WERI-Rb-1 (cell line): ENCODE data around the gene BLID.

Experiments
- DNase-seq: peaks from one replicate; pipeline ENCODE4 v3.0.0-alpha.2; 2020
- H3K27ac ChIP-seq: fragments of 250-450 bp; sonication (Bioruptor Pico); 2 replicates; pipeline ENCODE4 v1.5.1; 2020; ENCODE audit warnings: mild to moderate bottlenecking, moderate library complexity
- H3K27me3 ChIP-seq: fragments of 250-450 bp; sonication (Bioruptor Pico); 2 replicates; pipeline ENCODE4 v1.5.1; 2021; ENCODE audit warnings: mild to moderate bottlenecking, low read depth, moderate library complexity; ENCODE audit not compliant: insufficient read depth, severe bottlenecking
- H3K36me3 ChIP-seq: fragments of 250-450 bp; sonication (Bioruptor Pico); 2 replicates; pipeline ENCODE4 v1.5.1; 2020; ENCODE audit warnings: mild to moderate bottlenecking, moderate library complexity
- H3K4me3 ChIP-seq: 2 replicates; pipeline ENCODE4 v1.5.1; 2011; ENCODE audit warnings: low read depth, mild to moderate bottlenecking, control low read depth, low read length
- H3K9me3 ChIP-seq: fragments of 250-450 bp; sonication (Bioruptor Pico); 2 replicates; pipeline ENCODE4 v1.5.1; 2021; ENCODE audit warnings: mild to moderate bottlenecking, moderate library complexity; ENCODE audit not compliant: severe bottlenecking
- TF ChIP-seq, protein P1 (sequence below): IDR thresholded peaks from 2 replicates; pipeline ENCODE4 v1.5.1; 2011; ENCODE audit warnings: low read depth, mild to moderate bottlenecking, control low read depth, inconsistent platforms, low read length

BLID gene

GRCh38 chr11:122138744-122139594 is 23.0 kb upstream of the BLID start:
- no peaks in the 10 kb centered on the region for H3K27me3 ChIP-seq
- H3K36me3 ChIP-seq = no peaks in the 10 kb centered on the region
- TF ChIP-seq, protein P1, sequence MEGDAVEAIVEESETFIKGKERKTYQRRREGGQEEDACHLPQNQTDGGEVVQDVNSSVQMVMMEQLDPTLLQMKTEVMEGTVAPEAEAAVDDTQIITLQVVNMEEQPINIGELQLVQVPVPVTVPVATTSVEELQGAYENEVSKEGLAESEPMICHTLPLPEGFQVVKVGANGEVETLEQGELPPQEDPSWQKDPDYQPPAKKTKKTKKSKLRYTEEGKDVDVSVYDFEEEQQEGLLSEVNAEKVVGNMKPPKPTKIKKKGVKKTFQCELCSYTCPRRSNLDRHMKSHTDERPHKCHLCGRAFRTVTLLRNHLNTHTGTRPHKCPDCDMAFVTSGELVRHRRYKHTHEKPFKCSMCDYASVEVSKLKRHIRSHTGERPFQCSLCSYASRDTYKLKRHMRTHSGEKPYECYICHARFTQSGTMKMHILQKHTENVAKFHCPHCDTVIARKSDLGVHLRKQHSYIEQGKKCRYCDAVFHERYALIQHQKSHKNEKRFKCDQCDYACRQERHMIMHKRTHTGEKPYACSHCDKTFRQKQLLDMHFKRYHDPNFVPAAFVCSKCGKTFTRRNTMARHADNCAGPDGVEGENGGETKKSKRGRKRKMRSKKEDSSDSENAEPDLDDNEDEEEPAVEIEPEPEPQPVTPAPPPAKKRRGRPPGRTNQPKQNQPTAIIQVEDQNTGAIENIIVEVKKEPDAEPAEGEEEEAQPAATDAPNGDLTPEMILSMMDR = no peak
- no peaks in the 10 kb centered on the region for H3K9me3 ChIP-seq
- no peak overlapping the region for H3K4me3 ChIP-seq
- no peak for DNase-seq
- no peak overlapping the region for H3K27ac ChIP-seq

DNA sequence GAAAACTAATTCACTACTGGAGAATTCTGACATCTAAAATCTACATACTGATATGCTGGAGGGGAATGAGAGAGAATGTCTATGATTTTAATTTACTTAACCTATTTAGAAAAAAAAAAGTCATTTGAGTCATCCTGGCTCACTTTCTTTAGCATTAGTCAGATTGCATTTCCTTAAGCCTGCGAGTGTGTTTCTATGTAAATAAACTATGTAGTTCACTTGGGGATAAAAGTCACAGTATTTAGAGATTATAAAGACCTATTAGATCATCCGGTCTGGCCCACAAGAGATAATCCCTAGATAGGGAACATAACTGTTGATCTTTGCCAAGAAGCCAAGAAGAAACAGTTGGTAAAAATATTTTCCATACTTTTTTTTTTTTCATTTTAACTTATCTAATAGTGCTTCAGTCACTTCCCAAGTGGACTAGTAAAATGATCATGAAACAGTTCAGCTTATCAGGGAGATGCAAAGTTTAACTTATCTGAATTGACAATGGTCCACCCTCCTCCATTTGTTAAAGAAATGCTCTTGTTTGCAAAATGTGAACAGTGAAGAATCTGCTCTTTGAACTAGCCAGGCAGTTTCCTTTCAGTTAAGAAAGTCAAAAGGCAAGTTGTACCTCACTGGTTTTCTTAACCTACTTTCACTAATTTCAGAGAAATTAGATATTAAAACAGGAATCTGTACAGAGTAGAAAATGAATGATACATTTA is 21.2 kb upstream of the BLID start:
- no peak for DNase-seq

GRCh38 chr11:122131126-122131525 is 15.1 kb upstream of the BLID start:
- Histone ChIP-seq H3K36me3 (no peaks in the 10 kb centered on the region), H3K27me3 (no peaks in the 10 kb centered on the region), H3K27ac (no peak overlapping the region), H3K4me3 (no peak overlapping the region), H3K9me3 (no peaks in the 10 kb centered on the region)
- DNase-seq = no peak
- TF ChIP-seq, protein P1 = no peak

More for the DNA sequence above, 21.2 kb upstream of the BLID start:
- Histone ChIP-seq H3K9me3 (no peaks in the 10 kb centered on the region), H3K4me3 (no peak overlapping the region), H3K36me3 (no peaks in the 10 kb centered on the region), H3K27ac (no peak overlapping the region), H3K27me3 (no peaks in the 10 kb centered on the region)
- TF ChIP-seq, protein P1 = no peak

DNA sequence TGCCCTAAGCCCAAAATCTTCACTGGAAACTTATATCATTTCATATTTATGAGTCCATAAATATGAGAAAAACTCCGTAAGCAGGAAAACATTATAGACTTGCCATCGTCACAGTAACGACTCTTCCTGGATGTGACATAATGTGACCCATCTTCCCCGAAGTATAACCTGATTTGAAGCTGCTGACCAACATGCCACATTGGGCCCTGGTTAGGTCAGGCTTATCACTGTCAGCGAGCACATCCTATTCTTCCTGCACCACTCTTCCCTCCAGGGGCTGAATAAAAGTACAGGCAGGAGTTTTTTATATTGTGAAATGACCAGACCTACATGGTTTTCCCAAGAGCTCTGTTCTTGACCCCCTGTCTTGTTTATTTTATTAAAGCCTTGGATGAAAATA is 12.1 kb upstream of the BLID start:
- H3K27me3 ChIP-seq = no peaks in the 10 kb centered on the region
- no peaks in the 10 kb centered on the region for H3K36me3 ChIP-seq
- no peak overlapping the region for H3K4me3 ChIP-seq
- TF ChIP-seq, protein P1 = no peak
- no peaks in the 10 kb centered on the region for H3K9me3 ChIP-seq
- no peak overlapping the region for H3K27ac ChIP-seq
- no peak for DNase-seq

- no peaks in the 10 kb centered on the region for H3K27me3 ChIP-seq
- TF ChIP-seq, protein P1 = no peak
- no peak overlapping the region for H3K4me3 ChIP-seq
- no peak overlapping the region for H3K27ac ChIP-seq
- H3K36me3 ChIP-seq = no peaks in the 10 kb centered on the region
- DNase-seq = no peak
- no peaks in the 10 kb centered on the region for H3K9me3 ChIP-seq
Observed at GRCh38 chr11:122127020-122127419, 11.0 kb upstream of the BLID start.
